Dendritic cell treated with granulocyte-macrophage colony-stimulating factor and Interleukin-4, amounts not matched to agents 40 ng/mL and 50 ng/mL, for 4 days (primary cell): ENCODE data around the gene FXYD3.
A peak's percentile ranks its signal among the peaks of the same experiment; 100 is the strongest.

Source experiments
- H3K27ac Mint-ChIP-seq: one replicate; pipeline ENCODE4 v1.8.0; 2022; ENCODE audit warnings: mild to moderate bottlenecking, mixed read lengths
- H3K27me3 Mint-ChIP-seq: one replicate; pipeline ENCODE4 v1.8.0; 2022; ENCODE audit warnings: mild to moderate bottlenecking, mixed read lengths
- H3K36me3 Mint-ChIP-seq: one replicate; pipeline ENCODE4 v1.8.0; 2022; ENCODE audit warnings: low read depth, mixed read lengths
- H3K4me1 Mint-ChIP-seq: one replicate; pipeline ENCODE4 v1.8.0; 2022; ENCODE audit warnings: low read depth, mixed read lengths
- H3K4me3 Mint-ChIP-seq: one replicate; pipeline ENCODE4 v1.8.0; 2022; ENCODE audit warnings: mild to moderate bottlenecking, moderate library complexity, mixed read lengths
- H3K9me3 Mint-ChIP-seq: one replicate; pipeline ENCODE4 v1.8.0; 2022; ENCODE audit warnings: mixed read lengths
- intact Hi-C: fragments of 100-400 bp; cut with micrococcal nuclease; formaldehyde crosslinking; loops from one replicate; pipeline ENCODE4 v1.15.0; 2022

Gene FXYD3

DNA sequence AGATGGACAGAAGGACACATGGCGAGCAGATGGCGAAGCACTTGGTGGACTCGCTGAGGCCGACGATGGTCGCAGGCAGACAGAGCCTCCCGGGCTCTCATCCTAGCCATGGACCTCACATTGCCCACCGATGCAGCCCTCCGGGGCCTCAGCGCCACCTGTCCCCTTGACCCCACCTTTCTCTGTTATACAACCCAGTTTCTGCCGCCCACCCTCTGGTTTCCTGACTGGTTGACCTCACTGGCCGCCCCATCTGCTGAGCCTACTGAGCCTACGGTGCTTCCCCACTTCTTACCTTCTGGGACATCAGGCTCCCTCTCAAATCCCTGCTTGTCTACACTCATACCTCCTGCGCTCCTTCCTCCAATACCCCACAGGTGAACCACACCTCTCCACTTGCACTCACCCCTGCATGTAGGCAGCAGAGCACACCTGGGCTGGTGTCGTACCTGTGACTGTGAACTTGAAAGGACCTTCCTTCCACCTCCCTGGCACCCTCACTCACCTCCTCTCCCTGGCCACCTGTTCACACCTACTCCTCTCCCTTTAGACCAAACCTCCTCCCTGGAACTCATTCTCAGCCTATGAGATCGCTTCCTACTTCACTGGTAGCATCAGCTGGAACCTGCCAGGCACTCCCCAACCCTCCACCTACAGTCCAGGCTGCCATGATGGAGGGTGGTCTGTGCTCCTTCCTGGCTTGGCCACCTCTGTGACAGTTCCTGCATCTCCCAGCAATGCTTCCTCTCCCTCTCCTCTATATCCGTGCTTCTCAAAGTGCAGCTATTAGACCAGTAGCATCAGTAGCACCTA lies 38.0 kb upstream of the FXYD3 start:
- H3K27me3 Mint-ChIP-seq, result peaks cover 11% of the 10 kb centered on the region
- H3K4me1 Mint-ChIP-seq, result no peaks in the 10 kb centered on the region
- H3K27ac Mint-ChIP-seq, result no peak overlapping the region
- H3K9me3 Mint-ChIP-seq, result no peaks in the 10 kb centered on the region
- intact Hi-C loops, result no loop called here
- no peak overlapping the region for H3K4me3 Mint-ChIP-seq
- no peaks in the 10 kb centered on the region for H3K36me3 Mint-ChIP-seq

DNA sequence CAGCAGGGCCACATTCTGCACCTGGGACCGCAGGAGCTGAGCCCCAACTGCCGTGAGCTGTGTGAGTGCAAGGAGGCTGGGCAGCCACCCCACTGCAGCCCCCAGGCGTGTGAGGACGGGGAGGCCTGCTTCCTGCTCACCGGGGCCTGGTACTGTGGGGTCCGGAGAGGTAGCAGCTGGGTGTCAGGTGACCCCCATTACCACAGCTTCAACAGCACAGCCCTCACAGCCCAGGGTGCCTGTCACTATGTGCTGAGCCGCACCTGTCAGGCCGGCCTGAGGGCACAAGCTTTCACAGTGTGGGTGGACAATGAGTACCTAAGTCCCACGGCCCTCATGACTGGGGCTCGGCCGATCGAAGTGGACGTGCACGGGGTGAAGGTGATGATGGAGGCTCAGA lies 35.8 kb upstream of the FXYD3 start:
- H3K4me1 Mint-ChIP-seq, result no peaks in the 10 kb centered on the region

DNA sequence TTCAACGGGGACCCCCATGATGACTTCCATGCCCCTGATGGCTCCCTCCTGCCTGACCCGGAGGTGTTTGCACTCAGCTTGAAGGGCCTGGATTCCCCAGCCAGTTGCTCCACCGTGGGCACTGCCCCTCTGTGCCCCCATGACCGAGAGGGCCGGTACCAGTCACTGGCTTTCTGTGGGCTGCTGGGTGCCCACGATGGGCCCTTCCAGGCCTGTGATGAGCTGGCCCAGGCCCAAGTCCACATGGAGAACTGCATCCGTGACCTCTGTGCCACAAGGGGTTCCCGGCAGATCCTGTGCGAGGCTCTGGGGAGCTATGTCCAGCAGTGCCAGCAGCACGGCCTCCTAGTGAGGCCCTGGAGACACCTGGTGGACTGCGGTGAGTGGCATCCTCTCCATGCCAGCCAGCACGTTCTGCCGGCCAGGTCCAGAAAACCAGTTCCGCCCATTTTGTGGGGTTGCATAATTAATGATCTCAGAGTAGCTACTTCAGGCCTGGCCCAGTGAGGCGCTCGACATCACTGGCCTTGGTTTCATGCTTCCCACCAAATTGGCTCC lies 34.9 kb upstream of the FXYD3 start:
- Mint-ChIP-seq H3K4me3 (no peak overlapping the region), H3K4me1 (no peaks in the 10 kb centered on the region), H3K9me3 (no peaks in the 10 kb centered on the region), H3K27ac (no peak overlapping the region), H3K36me3 (no peaks in the 10 kb centered on the region), H3K27me3 (peaks cover 13% of the 10 kb centered on the region)
- intact Hi-C loops, result no loop called here

More for the DNA sequence above, 35.8 kb upstream of the FXYD3 start:
- Mint-ChIP-seq H3K36me3 (no peaks in the 10 kb centered on the region), H3K27me3 (peaks cover 11% of the 10 kb centered on the region), H3K4me3 (no peak overlapping the region), H3K9me3 (no peaks in the 10 kb centered on the region), H3K27ac (no peak overlapping the region)
- intact Hi-C loops, result no loop called here

DNA sequence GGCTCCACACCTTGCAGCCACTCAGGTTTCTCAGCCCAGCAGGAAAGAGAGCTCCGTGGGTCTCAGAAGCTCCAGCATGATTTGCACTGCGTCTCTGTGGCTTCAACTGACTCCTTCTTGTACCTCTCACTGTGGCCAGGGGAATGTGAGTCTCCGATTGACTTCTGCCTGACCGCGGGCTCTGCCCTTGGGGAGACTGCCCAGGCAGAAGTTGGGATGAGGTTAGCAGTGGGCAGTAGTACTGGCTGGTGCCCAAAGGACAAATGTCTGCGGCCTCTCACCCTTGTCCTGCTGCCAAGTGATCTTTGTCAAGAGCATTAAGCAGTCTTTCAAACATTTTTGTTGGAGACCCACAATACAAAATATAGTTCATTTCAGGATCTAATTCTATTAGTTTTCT lies 34.4 kb upstream of the FXYD3 start:
- H3K27me3 Mint-ChIP-seq, result peaks cover 13% of the 10 kb centered on the region
- no peaks in the 10 kb centered on the region for H3K36me3 Mint-ChIP-seq
- intact Hi-C loops, result no loop called here
- H3K9me3 Mint-ChIP-seq, result no peaks in the 10 kb centered on the region
- no peak overlapping the region for H3K27ac Mint-ChIP-seq
- H3K4me1 Mint-ChIP-seq, result no peaks in the 10 kb centered on the region
- no peak overlapping the region for H3K4me3 Mint-ChIP-seq

DNA sequence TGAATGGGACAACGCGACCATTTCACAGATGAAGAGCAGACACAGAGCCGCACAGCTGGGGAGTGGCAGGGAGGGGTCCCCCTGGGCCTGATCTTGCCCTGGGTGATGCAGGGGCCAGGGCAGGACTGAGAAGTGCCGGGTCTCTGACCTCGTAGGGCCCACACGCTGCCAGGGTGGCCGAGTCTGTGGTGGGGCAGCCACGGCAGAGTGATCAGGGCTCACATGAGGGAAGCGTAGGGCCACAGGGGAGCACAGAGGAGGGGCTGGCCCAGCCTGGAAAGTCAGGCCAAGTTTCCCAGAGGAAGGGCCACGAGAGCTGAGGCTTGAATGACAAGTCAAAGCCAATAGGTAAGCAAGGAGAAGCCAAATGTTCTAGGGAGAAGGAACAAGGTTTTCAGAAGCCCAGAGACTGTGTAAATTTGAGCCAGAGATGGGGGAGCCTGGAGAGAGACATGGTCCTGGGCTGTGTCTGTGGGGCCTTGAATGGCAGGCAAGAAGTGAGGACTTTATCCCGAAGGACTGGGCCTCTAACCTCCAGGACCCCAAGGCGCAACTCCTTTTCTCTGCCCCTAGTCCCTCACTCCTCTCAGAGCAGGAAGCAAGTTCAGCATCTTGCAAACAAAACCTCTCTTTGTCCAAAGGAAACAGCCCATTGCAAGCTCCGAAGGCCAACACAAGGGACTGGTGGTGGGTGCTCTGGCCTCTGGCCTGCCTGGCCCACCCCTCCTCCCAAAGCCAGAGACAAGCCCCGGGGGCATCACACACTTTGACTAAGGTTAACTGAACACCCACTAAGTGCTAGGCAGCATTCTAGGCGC lies 31.7 kb upstream of the FXYD3 start:
- no peak overlapping the region for H3K4me3 Mint-ChIP-seq
- peak overlapping the region; percentile 6 for H3K27ac Mint-ChIP-seq
- H3K4me1 Mint-ChIP-seq, result no peaks in the 10 kb centered on the region
- H3K27me3 Mint-ChIP-seq, result peaks cover 11% of the 10 kb centered on the region
- intact Hi-C loops, result no loop called here
- H3K36me3 Mint-ChIP-seq, result no peaks in the 10 kb centered on the region
- H3K9me3 Mint-ChIP-seq, result no peaks in the 10 kb centered on the region

DNA sequence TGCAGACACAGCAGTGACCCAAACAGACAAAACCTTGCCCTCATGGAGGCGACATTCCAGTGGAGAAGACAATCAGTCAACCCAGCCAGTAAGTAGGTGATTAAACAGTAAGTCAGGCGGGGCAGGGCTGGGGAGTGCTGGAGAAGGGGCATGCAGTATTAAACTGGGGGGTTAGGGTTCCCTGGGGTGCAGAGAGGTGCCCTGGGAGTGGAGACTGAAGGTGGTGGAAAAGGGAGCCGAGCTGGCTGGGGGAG lies 31.2 kb upstream of the FXYD3 start:
- intact Hi-C loops, result no loop called here

DNA sequence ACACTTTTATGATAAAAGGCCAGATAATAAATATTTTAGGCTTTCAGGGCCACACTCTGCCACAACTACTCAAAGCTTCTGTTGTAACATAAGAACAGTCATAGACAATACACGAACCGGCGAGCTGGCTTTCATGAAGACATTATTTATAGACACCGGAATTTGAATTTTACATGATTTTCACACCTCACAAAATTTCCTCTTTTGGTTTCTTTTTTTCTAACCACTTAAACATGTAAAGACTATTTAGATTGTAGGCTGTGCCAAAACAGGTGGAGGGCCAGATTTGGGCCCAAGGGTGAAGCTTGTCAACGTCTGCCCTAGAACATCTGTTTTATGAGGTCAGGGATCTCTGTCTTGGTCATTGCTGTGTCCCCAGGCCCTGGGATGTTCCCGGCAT lies 29.7 kb upstream of the FXYD3 start:
- H3K27me3 Mint-ChIP-seq, result peaks cover 24% of the 10 kb centered on the region
- H3K27ac Mint-ChIP-seq, result no peak overlapping the region
- H3K36me3 Mint-ChIP-seq, result no peaks in the 10 kb centered on the region
- no peaks in the 10 kb centered on the region for H3K9me3 Mint-ChIP-seq
- no peaks in the 10 kb centered on the region for H3K4me1 Mint-ChIP-seq
- H3K4me3 Mint-ChIP-seq, result no peak overlapping the region
- intact Hi-C loops, result no loop called here

More for the DNA sequence above, 31.2 kb upstream of the FXYD3 start:
- Mint-ChIP-seq H3K27ac (peak overlapping the region; percentile 6), H3K4me3 (no peak overlapping the region), H3K4me1 (no peaks in the 10 kb centered on the region), H3K36me3 (no peaks in the 10 kb centered on the region), H3K9me3 (no peaks in the 10 kb centered on the region), H3K27me3 (peaks cover 13% of the 10 kb centered on the region)

DNA sequence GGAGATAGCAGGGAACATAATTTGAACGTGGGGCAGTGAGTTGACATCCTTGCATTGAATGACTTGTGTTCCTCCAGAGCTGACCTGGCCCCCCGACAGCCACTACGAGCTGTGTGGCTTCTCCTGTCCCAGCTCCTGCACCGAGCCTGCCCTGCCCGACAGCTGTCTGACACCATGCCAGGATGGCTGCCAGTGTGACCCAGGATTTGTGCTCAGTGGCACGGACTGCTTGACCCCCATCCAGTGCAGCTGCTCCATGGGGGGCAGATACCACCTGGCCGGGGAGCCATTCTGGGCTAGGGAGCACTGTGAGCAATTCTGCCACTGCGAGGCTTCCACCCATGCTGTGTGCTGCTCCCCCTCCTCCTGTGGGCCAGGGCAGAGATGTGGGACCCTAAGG lies 29.2 kb upstream of the FXYD3 start:
- no peaks in the 10 kb centered on the region for H3K36me3 Mint-ChIP-seq
- no peak overlapping the region for H3K27ac Mint-ChIP-seq

DNA sequence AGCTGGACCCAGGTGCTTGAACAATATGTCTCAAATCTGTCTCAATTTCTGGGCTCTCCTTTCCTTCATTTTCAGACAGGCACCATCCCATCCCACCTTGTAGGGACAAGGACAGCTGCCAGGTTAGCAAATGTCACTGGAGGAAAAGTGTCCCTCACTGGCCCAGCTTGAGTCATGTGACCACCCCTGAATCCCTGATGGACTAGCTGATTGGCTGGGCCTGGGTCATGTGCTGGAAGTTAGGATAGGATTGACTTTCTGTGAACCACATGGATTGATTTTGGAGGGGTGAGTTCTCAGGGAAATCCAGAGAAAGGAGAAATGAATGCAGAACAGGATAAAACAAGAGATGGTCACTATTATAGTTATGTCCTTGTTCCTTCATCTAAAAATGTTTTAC lies 28.2 kb upstream of the FXYD3 start:
- no peak overlapping the region for H3K4me3 Mint-ChIP-seq
- no peaks in the 10 kb centered on the region for H3K4me1 Mint-ChIP-seq
- H3K36me3 Mint-ChIP-seq, result no peaks in the 10 kb centered on the region
- peaks cover 28% of the 10 kb centered on the region for H3K27me3 Mint-ChIP-seq
- intact Hi-C loops, result no loop called here
- no peaks in the 10 kb centered on the region for H3K9me3 Mint-ChIP-seq
- H3K27ac Mint-ChIP-seq, result no peak overlapping the region

More for the DNA sequence above, 29.2 kb upstream of the FXYD3 start:
- H3K27me3 Mint-ChIP-seq, result peaks cover 27% of the 10 kb centered on the region
- no peaks in the 10 kb centered on the region for H3K4me1 Mint-ChIP-seq
- intact Hi-C loops, result no loop called here
- H3K9me3 Mint-ChIP-seq, result no peaks in the 10 kb centered on the region
- no peak overlapping the region for H3K4me3 Mint-ChIP-seq

DNA sequence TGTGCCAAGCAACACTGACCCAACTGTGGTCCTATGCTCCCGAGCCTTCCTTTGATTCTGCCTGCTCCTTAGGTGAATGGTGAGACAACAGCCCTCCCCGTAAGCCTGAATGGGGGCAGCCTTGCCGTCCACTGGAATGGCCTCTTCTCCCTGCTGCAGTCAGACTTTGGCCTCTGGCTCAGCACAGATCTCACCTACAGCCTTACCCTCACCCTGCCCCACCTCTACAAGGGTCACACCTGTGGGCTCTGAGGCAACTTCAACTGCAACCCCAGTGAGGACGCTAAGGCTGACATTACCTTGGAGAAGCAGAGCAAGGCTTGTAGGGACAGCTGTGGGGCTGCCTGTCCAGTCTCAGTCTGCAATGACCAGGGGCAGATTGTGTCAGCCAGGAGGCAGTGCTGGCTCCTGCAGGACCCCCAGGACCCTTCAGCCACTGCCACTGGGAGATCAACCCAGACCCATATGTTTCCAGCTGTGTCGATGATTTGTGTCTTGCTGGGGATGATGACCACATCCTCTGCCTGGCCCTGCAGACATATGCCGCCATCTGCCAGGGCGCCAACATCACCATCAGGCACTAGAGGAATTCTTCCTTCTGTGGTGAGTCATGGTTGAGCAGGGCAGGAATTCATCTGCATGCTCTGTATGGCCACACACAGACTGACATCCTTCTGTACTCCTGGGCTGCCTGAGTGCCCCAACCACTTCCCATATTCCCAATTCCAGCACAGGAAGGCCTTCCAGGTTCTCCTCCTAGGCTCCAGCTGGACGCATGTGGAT lies 27.3 kb upstream of the FXYD3 start:
- Mint-ChIP-seq H3K4me1 (no peaks in the 10 kb centered on the region), H3K4me3 (no peak overlapping the region), H3K27ac (no peak overlapping the region), H3K9me3 (no peaks in the 10 kb centered on the region), H3K27me3 (peaks cover 28% of the 10 kb centered on the region), H3K36me3 (no peaks in the 10 kb centered on the region)
- intact Hi-C loops, result no loop called here

DNA sequence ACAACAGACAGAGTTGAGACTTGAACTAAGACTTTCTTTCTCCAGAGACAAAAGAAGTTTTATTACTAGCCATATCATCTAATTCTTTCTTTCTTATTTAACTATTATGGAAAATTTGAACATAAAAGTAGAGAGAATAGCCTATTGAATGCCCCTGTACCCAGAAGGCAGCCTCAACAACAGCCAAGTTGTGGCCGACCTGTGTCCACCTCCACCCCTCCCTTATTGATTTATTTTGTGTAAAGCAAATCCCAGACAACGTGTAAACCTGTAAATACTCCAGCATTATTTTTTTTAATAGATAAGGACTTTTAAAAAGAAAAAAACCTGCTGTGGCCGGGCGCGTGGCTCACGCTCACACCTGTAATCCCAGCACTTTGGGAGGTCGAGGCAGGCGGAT lies 26.1 kb upstream of the FXYD3 start:
- no peak overlapping the region for H3K27ac Mint-ChIP-seq
- H3K9me3 Mint-ChIP-seq, result no peaks in the 10 kb centered on the region
- H3K4me1 Mint-ChIP-seq, result no peaks in the 10 kb centered on the region

DNA sequence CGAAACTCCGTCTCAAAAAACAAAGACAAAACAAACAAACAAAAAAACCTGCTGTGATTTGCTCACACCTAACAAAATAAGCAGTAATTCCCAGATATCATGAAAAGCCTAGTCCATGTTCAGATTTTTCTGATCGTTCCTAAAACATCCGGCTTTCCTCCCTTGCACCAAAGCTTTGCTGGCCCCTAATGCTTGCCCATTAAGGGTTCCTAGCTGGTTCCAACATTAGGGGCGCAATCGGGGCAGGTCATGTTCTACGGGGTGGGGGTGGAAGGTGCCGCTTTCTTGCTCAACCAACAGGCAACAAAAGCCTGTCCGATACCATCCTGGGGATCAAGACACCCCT lies 25.5 kb upstream of the FXYD3 start:
- Mint-ChIP-seq H3K9me3 (no peaks in the 10 kb centered on the region), H3K27ac (no peak overlapping the region), H3K36me3 (no peaks in the 10 kb centered on the region), H3K4me1 (no peaks in the 10 kb centered on the region), H3K4me3 (no peak overlapping the region), H3K27me3 (peaks cover 28% of the 10 kb centered on the region)
- intact Hi-C loops, result loop anchor here (2.0 to 10.0 kb wide), 2 partner anchors 23 to 45 kb away; partner anchors contain the start of gene HPN

More for the DNA sequence above, 26.1 kb upstream of the FXYD3 start:
- H3K4me3 Mint-ChIP-seq, result no peak overlapping the region
- no peaks in the 10 kb centered on the region for H3K36me3 Mint-ChIP-seq
- H3K27me3 Mint-ChIP-seq, result peaks cover 28% of the 10 kb centered on the region
- intact Hi-C loops, result no loop called here

DNA sequence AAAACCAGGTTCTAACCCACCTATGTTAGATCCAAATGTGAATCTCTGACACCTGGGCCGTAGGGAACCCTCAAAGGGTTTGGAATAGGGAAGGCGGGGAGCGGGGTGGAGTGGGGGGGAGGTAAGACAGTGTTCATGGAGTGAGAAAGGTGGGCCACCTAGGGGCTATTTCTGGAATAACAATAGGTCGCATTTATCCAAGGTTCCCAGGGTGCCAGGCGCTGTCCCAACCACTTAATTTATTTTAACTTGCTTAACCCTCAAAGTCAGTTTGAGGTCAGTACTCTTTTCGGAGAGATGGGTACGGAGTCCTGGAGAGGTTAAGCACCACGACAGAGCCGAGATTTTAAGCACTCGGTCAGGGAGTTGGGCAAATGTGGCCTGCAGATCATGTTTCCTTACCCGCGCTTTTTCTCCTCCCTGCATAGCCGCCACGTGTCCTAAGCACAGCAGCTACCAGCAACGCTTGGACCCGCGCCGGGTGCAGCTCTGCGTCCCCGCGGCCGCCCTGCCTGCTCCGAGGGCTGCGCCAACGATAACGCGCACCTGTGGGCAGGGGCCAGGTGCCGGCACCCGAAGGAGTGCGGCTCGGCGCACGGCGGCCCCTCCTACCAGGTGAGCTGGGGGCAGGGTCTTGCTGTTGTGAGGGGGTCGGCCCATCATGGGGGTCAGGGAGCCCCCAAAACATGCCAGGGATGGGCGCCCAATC lies 25.0 kb upstream of the FXYD3 start:
- Mint-ChIP-seq H3K4me3 (no peak overlapping the region), H3K36me3 (no peaks in the 10 kb centered on the region), H3K27ac (no peak overlapping the region), H3K27me3 (peaks cover 26% of the 10 kb centered on the region), H3K9me3 (no peaks in the 10 kb centered on the region), H3K4me1 (no peaks in the 10 kb centered on the region)
- intact Hi-C loops, result loop anchor here (2.0 to 10.0 kb wide), 2 partner anchors 24 to 46 kb away; partner anchors contain the start of gene HPN
